CD4-positive, alpha-beta T cell (primary cell): ENCODE results near the gene PRKCA. TPM values are rescaled to one million over a fixed set of nuclear protein-coding genes. Genes with fewer than 3 reads are reported as not detected.

Source experiments
- ATAC-seq: fragments of 200-7000 bp; cut with Tn5 transposase; one replicate; pipeline ENCODE4 v1.10.0; 2022; ENCODE audit warnings: mild to moderate bottlenecking; ENCODE audit not compliant: poor library complexity
- CTCF ChIA-PET: fragments of 350-600 bp; sonication (Branson Sonifier 250); formaldehyde crosslinking; loops from one replicate; lab custom pipeline; 2021; ENCODE audit warnings: antibody characterized with exemption, inconsistent platforms; lab: Charles Lee
- POLR2A ChIA-PET: fragments of 350-600 bp; sonication (Branson Sonifier 250); formaldehyde crosslinking; loops from one replicate; lab custom pipeline; 2021; ENCODE audit warnings: antibody characterized with exemption, inconsistent platforms; lab: Charles Lee
- DNase-seq, 14 experiments: peaks; one replicate each; pipeline ENCODE4 v3.0.0-alpha.2; 2013 to 2020; ENCODE audit warnings: mixed read lengths in 2 of 14
- H3K27ac ChIP-seq, 2 donors: one replicate each; pipeline versions ENCODE4 v1.5.1 to v1.7.0; 2013; ENCODE audit warnings: low read length in 2 of 2, low read depth in 1 of 2, mild to moderate bottlenecking in 1 of 2
- H3K27me3 ChIP-seq, 2 experiments: 1 replicate in 1 of 2; 2 replicates in 1 of 2; pipeline versions ENCODE4 v1.6.1 to v1.7.0; 2013; ENCODE audit warnings: low read length in 2 of 2, control low read depth in 1 of 2, mild to moderate bottlenecking in 1 of 2, moderate library complexity in 1 of 2; ENCODE audit not compliant: insufficient read depth in 2 of 2, control insufficient read depth in 1 of 2
- H3K36me3 ChIP-seq: one replicate; pipeline ENCODE4 v1.6.1; 2013; ENCODE audit warnings: low read length, control low read depth; ENCODE audit not compliant: insufficient read depth
- H3K4me1 ChIP-seq: one replicate; pipeline ENCODE4 v1.6.1; 2013; ENCODE audit warnings: low read length, control low read depth; ENCODE audit not compliant: insufficient read depth
- H3K4me3 ChIP-seq: one replicate; pipeline ENCODE4 v1.5.1; 2013; ENCODE audit warnings: mild to moderate bottlenecking, low read length, moderate library complexity
- H3K9me3 ChIP-seq, 2 experiments: 1 replicate in 1 of 2; 2 replicates in 1 of 2; pipeline versions ENCODE4 v1.6.1 to v1.7.0; 2013; ENCODE audit warnings: low read length in 2 of 2, mild to moderate bottlenecking in 2 of 2, control low read depth in 1 of 2, moderate library complexity in 1 of 2; ENCODE audit not compliant: control insufficient read depth in 1 of 2, insufficient read depth in 1 of 2
- H3K27ac Mint-ChIP-seq: one replicate; pipeline ENCODE4 v1.8.0; 2020; ENCODE audit warnings: mixed read lengths
- H3K27me3 Mint-ChIP-seq: one replicate; pipeline ENCODE4 v1.8.0; 2021; ENCODE audit warnings: mixed read lengths
- H3K36me3 Mint-ChIP-seq: one replicate; pipeline ENCODE4 v1.8.0; 2021; ENCODE audit warnings: low read depth, mixed read lengths
- H3K4me1 Mint-ChIP-seq: one replicate; pipeline ENCODE4 v1.8.0; 2021; ENCODE audit warnings: low read depth, mixed read lengths
- H3K4me3 Mint-ChIP-seq: one replicate; pipeline ENCODE4 v1.8.0; 2020; ENCODE audit warnings: mild to moderate bottlenecking, mixed read lengths
- H3K9me3 Mint-ChIP-seq: one replicate; pipeline ENCODE4 v1.8.0; 2020; ENCODE audit warnings: mixed read lengths
- CTCF ChIP-seq: fragments of 200-600 bp; IDR thresholded peaks from one replicate; pipeline ENCODE4 v1.8.0; 2022; ENCODE audit warnings: antibody characterized with exemption, mild to moderate bottlenecking
- intact Hi-C, 2 experiments: fragments of 100-400 bp; cut with DNase I in 1 of 2; cut with micrococcal nuclease in 1 of 2; formaldehyde crosslinking; loops; one replicate each; pipeline versions ENCODE4 v1.15.1 to v1.9.0; 2023 to 2025; cut with DNase I, micrococcal nuclease
- total RNA-seq, 174 experiments: library from RNA in 2 of 174; stranded (reverse) in 2 of 174; gene quantifications; one replicate each; pipeline ENCODE4 v1.2.3 and lab custom pipeline; 2021 to 2026

The PRKCA gene
- total RNA-seq, 2 experiments from 2014 or later = 84.8 to 88.6 TPM

GRCh38 chr17:66255527-66255971, 46.9 kb upstream of the PRKCA start:
- H3K4me3 ChIP-seq = no peak overlapping the region
- H3K4me1 Mint-ChIP-seq = peaks cover 21% of the 10 kb centered on the region
- no peaks in the 10 kb centered on the region for H3K27me3 ChIP-seq
- peaks cover 8% of the 10 kb centered on the region for H3K4me1 ChIP-seq
- no peaks in the 10 kb centered on the region for H3K9me3 Mint-ChIP-seq
- ATAC-seq = peak; percentile 58
- H3K27ac Mint-ChIP-seq = peak overlapping the region; percentile 82
- peak overlapping the region; percentile 59 for H3K4me3 Mint-ChIP-seq
- TF ChIP-seq CTCF = no peak
- intact Hi-C loops = loop anchor here (1.0 to 5.0 kb wide), 7 partner anchors 42 to 418 kb away; partner anchors contain the start of gene PRKCA (in 1 of the 2)
- ChIA-PET CTCF (interaction anchor here (0.6 to 1.9 kb wide), 9 partner anchors 31 to 419 kb away, joined by 3 to 6 read pairs (median 3); no protein-coding TSS in a partner anchor), POLR2A (interaction anchor here (0.6 to 1.3 kb wide), 10 partner anchors 10 to 317 kb away, joined by 3 to 5 read pairs (median 3); no protein-coding TSS in a partner anchor)
- H3K27me3 Mint-ChIP-seq = no peaks in the 10 kb centered on the region
- no peaks in the 10 kb centered on the region for H3K36me3 ChIP-seq
- peak overlapping the region in 1 of 2 donors; percentile 15 for H3K27ac ChIP-seq
- no peaks in the 10 kb centered on the region for H3K9me3 ChIP-seq
- DNase-seq = peak in 4 of 14 experiments; percentile 17 to 38 (median 32)
- no peaks in the 10 kb centered on the region for H3K36me3 Mint-ChIP-seq

- Histone ChIP-seq H3K36me3 (no peaks in the 10 kb centered on the region), H3K9me3 (no peaks in the 10 kb centered on the region), H3K4me1 (peaks cover 8% of the 10 kb centered on the region), H3K27ac (no peak overlapping the region), H3K4me3 (no peak overlapping the region), H3K27me3 (no peaks in the 10 kb centered on the region)
- no peak overlapping the region for H3K27ac Mint-ChIP-seq
- no peak for TF ChIP-seq CTCF
- no peaks in the 10 kb centered on the region for H3K36me3 Mint-ChIP-seq
- ATAC-seq = no peak
- intact Hi-C loops = no loop called here
- no peak overlapping the region for H3K4me3 Mint-ChIP-seq
- ChIA-PET POLR2A (no interaction called here), CTCF (no interaction called here)
- H3K4me1 Mint-ChIP-seq = peaks cover 12% of the 10 kb centered on the region
- H3K27me3 Mint-ChIP-seq = no peaks in the 10 kb centered on the region
- H3K9me3 Mint-ChIP-seq = peaks cover 3% of the 10 kb centered on the region
- no peak for DNase-seq
Observed at GRCh38 chr17:66260275-66260674, 42.1 kb upstream of the PRKCA start.

GRCh38 chr17:66260688-66261087, 41.7 kb upstream of the PRKCA start:
- ATAC-seq = no peak

More at GRCh38 chr17:66260688-66261087, 41.7 kb upstream of the PRKCA start:
- H3K4me3 Mint-ChIP-seq = no peak overlapping the region
- intact Hi-C loops = no loop called here
- no peak overlapping the region for H3K27ac ChIP-seq
- H3K27me3 ChIP-seq = no peaks in the 10 kb centered on the region
- H3K9me3 ChIP-seq = no peaks in the 10 kb centered on the region
- H3K4me1 ChIP-seq = peaks cover 6% of the 10 kb centered on the region
- H3K4me1 Mint-ChIP-seq = peaks cover 8% of the 10 kb centered on the region
- peaks cover 3% of the 10 kb centered on the region for H3K9me3 Mint-ChIP-seq
- no peaks in the 10 kb centered on the region for H3K36me3 Mint-ChIP-seq
- no peak for TF ChIP-seq CTCF
- no peaks in the 10 kb centered on the region for H3K36me3 ChIP-seq
- DNase-seq = no peak
- POLR2A ChIA-PET = no interaction called here
- no peak overlapping the region for H3K27ac Mint-ChIP-seq
- CTCF ChIA-PET = no interaction called here
- H3K4me3 ChIP-seq = no peak overlapping the region
- H3K27me3 Mint-ChIP-seq = no peaks in the 10 kb centered on the region
